HepG2 (cell line): ENCODE measurements around the gene HAUS1. TPM values are rescaled to one million over a fixed set of nuclear protein-coding genes. Genes with fewer than 3 reads are reported as not detected.

ENCODE experiments used
- AGO1 ChIP-seq: fragments of 200-400 bp; formaldehyde crosslinking; IDR thresholded peaks from 2 replicates; pipeline ENCODE4 v1.6.1; 2017; ENCODE audit warnings: mild to moderate bottlenecking, low read depth, low read length, moderate library complexity; ENCODE audit not compliant: poor library complexity, severe bottlenecking
- ARID3A ChIP-seq: IDR thresholded peaks from 2 replicates; pipeline ENCODE4 v1.6.1; 2012; ENCODE audit warnings: low read depth, low read length, improper control_type of control experiment
- ATF7 ChIP-seq, 2 experiments: fragments of 450-650 bp in 1 of 2; sonication (generic) in 1 of 2; formaldehyde crosslinking in 1 of 2; IDR thresholded peaks; 2 replicates each; pipeline versions ENCODE4 v1.4.0 to v1.6.1; 2016 to 2020; ENCODE audit warnings: antibody characterized with exemption in 1 of 2, mild to moderate bottlenecking in 1 of 2, missing genetic modification reagents in 1 of 2
- DBP ChIP-seq: sonication (generic); formaldehyde crosslinking; IDR thresholded peaks from 2 replicates; pipeline ENCODE4 v1.4.0; 2020; ENCODE audit warnings: missing genetic modification reagents; ENCODE audit errors: not compliant biosample characterization
- GATAD1 ChIP-seq: IDR thresholded peaks from 2 replicates; pipeline ENCODE4 v1.6.1; 2016; ENCODE audit warnings: missing genetic modification reagents, missing compliant biosample characterization
- HNF4G ChIP-seq, 2 experiments: sonication (generic) in 1 of 2; formaldehyde crosslinking in 1 of 2; IDR thresholded peaks; 2 replicates each; pipeline versions ENCODE4 v1.4.0 to v1.6.1; 2011 to 2020; ENCODE audit warnings: borderline replicate concordance in 2 of 2, low read depth in 2 of 2, mild to moderate bottlenecking in 2 of 2, low read length in 1 of 2, missing genetic modification reagents in 1 of 2, moderate library complexity in 1 of 2
- KDM2A ChIP-seq: sonication (generic); formaldehyde crosslinking; IDR thresholded peaks from 2 replicates; pipeline ENCODE4 v1.4.0; 2020; ENCODE audit warnings: low read depth, missing genetic modification reagents, borderline replicate concordance
- KLF11 ChIP-seq: IDR thresholded peaks from 2 replicates; pipeline ENCODE4 v1.6.1; 2016; ENCODE audit warnings: missing compliant biosample characterization
- MAF1 ChIP-seq: sonication (generic); formaldehyde crosslinking; IDR thresholded peaks from 2 replicates; pipeline ENCODE4 v1.5.0; 2020; ENCODE audit warnings: missing genetic modification reagents, borderline replicate concordance
- MYPOP ChIP-seq: sonication (generic); formaldehyde crosslinking; IDR thresholded peaks from 2 replicates; pipeline ENCODE4 v1.8.1; 2023; ENCODE audit warnings: mild to moderate bottlenecking, moderate library complexity, missing genetic modification reagents
- NFE2L1 ChIP-seq: sonication (generic); formaldehyde crosslinking; IDR thresholded peaks from 2 replicates; pipeline ENCODE4 v1.4.0; 2020; ENCODE audit warnings: missing genetic modification reagents, mild to moderate bottlenecking, borderline replicate concordance
- NR3C1 ChIP-seq: sonication (generic); formaldehyde crosslinking; IDR thresholded peaks from 2 replicates; pipeline ENCODE4 v1.4.0; 2020; ENCODE audit warnings: missing genetic modification reagents
- SKI ChIP-seq: fragments of 450-650 bp; IDR thresholded peaks from one replicate; pipeline ENCODE4 v1.6.1; 2018; ENCODE audit warnings: mild to moderate bottlenecking; ENCODE audit not compliant: partially characterized antibody
- SNAI1 ChIP-seq: sonication (generic); formaldehyde crosslinking; IDR thresholded peaks from 2 replicates; pipeline ENCODE4 v1.5.0; 2020; ENCODE audit warnings: mild to moderate bottlenecking, missing genetic modification reagents, borderline replicate concordance
- SNRNP70 ChIP-seq: fragments of 200-400 bp; formaldehyde crosslinking; IDR thresholded peaks from 2 replicates; pipeline ENCODE4 v1.6.1; 2017; ENCODE audit warnings: mild to moderate bottlenecking, low read depth, low read length, moderate library complexity
- SPEN ChIP-seq: sonication (generic); formaldehyde crosslinking; IDR thresholded peaks from 2 replicates; pipeline ENCODE4 v1.5.1; 2020; ENCODE audit warnings: low read depth, mild to moderate bottlenecking, missing genetic modification reagents
- WIZ ChIP-seq: sonication (generic); formaldehyde crosslinking; IDR thresholded peaks from 2 replicates; pipeline ENCODE4 v1.5.1; 2020; ENCODE audit warnings: mild to moderate bottlenecking, missing genetic modification reagents
- ZFP36L2 ChIP-seq: sonication (generic); formaldehyde crosslinking; IDR thresholded peaks from 2 replicates; pipeline ENCODE4 v1.4.0; 2020; ENCODE audit warnings: missing genetic modification reagents
- ZNF451 ChIP-seq: sonication (generic); formaldehyde crosslinking; IDR thresholded peaks from 2 replicates; pipeline ENCODE4 v1.5.0; 2020; ENCODE audit warnings: mild to moderate bottlenecking, missing genetic modification reagents
- ZNF841 ChIP-seq: sonication (generic); formaldehyde crosslinking; IDR thresholded peaks from 2 replicates; pipeline ENCODE4 v1.8.1; 2023; ENCODE audit warnings: missing genetic modification reagents, borderline replicate concordance
- polyA plus RNA-seq, 8 experiments: library from polyadenylated mRNA; depleted of rRNA in 3 of 8; stranded (reverse) in 7 of 8; unstranded in 1 of 8; fragments of >200 nt; fragmentation: Illumina TruSeq in 4 of 8; extraction: Trizol in 4 of 8; gene quantifications; 2 replicates each; pipeline versions ENCODE4 v1.2.1 to v1.2.3, GENCODE V29; 2011 to 2016; ENCODE audit warnings: low read depth in 4 of 8, missing spikeins in 1 of 8, mixed read lengths in 1 of 8; ENCODE audit not compliant: insufficient read depth in 1 of 8
- total RNA-seq, 5 experiments: library from RNA; depleted of rRNA; stranded (reverse); fragments of >200 nt; fragmentation: Illumina TruSeq; extraction: Trizol; gene quantifications; 2 replicates each; pipeline ENCODE4 v1.2.3, GENCODE V29; 2016; ENCODE audit warnings: low read depth in 1 of 5
- TF ChIP-seq, protein P1 (sequence below): sonication (generic); formaldehyde crosslinking; IDR thresholded peaks from 2 replicates; pipeline ENCODE4 v1.4.0; 2020; ENCODE audit warnings: missing genetic modification reagents, borderline replicate concordance

The HAUS1 gene
- total and polyA plus RNA-seq, 2 of the 13 experiments (the other 11 are each of a cell fraction or from before 2014, with no cell fraction given): 20.6 to 59.2 TPM

DNA sequence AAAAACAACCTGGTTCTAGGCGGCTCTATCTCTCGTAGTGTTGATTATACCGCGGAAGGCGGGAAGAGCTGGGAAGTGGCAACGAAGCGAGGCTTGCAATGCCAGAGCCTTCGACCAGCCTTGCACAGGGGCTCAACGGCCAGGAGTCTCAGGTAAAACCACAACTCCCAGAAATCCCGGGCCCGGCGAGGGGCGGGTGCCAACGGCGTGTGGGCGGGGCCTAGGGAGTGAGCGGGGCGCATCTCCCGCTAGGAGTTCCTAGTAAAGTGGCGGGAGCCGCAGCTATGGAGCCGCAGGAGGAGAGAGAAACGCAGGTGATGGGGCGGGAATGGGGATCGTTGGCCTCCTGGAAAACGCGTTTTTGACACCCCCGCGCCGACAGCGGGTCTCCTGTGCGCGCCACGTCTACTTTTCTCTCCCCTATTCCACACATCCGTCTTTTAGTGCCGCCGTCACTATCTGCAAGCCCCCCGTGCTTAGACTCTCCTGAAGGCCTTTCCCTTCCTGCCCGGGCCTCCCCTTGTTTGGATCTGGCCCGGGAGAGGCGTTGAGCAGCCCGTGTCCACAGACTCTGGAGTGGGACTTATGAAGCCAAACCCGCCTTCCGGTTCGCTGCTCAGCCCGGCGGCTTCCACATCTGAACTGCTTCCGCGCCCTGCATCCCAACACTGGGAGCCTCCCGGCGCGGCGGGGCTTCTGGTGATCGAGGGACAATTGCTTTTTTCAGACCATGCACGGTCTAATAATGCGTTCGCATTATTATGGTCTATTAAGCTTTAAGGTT is at the start of gene HAUS1 (continued):
- no peak; the same call in 1 of the 2 replicates for TF ChIP-seq KLF11 (CRISPR knock-in tag)
- TF ChIP-seq HNF4G (IDR thresholded peaks at IDR 0.05; ENCODE audit: borderline replicate concordance, low read depth, low read length): no peak; the same call in 1 of the 2 replicates
- no peak for TF ChIP-seq HNF4G (CRISPR knock-in tag; IDR thresholded peaks at IDR 0.05; ENCODE audit: borderline replicate concordance, low read depth)
- TF ChIP-seq KDM2A (CRISPR knock-in tag): no peak; the same call in 1 of the 2 replicates
- TF ChIP-seq SKI: no peak
- no peak for TF ChIP-seq SNRNP70
- TF ChIP-seq NR3C1 (CRISPR knock-in tag): no peak
- TF ChIP-seq ZFP36L2 (CRISPR knock-in tag): no peak
- TF ChIP-seq SPEN (CRISPR knock-in tag): no peak
- no peak for TF ChIP-seq MYPOP (CRISPR knock-in tag)
- TF ChIP-seq WIZ (CRISPR knock-in tag): no peak
- TF ChIP-seq DBP (CRISPR knock-in tag): no peak
- no peak for TF ChIP-seq ZNF841 (CRISPR knock-in tag)
- no peak for TF ChIP-seq ARID3A
- no peak for TF ChIP-seq GATAD1 (CRISPR knock-in tag)
- no peak for TF ChIP-seq SNAI1
- no peak for TF ChIP-seq MAF1
- TF ChIP-seq, protein P1, sequence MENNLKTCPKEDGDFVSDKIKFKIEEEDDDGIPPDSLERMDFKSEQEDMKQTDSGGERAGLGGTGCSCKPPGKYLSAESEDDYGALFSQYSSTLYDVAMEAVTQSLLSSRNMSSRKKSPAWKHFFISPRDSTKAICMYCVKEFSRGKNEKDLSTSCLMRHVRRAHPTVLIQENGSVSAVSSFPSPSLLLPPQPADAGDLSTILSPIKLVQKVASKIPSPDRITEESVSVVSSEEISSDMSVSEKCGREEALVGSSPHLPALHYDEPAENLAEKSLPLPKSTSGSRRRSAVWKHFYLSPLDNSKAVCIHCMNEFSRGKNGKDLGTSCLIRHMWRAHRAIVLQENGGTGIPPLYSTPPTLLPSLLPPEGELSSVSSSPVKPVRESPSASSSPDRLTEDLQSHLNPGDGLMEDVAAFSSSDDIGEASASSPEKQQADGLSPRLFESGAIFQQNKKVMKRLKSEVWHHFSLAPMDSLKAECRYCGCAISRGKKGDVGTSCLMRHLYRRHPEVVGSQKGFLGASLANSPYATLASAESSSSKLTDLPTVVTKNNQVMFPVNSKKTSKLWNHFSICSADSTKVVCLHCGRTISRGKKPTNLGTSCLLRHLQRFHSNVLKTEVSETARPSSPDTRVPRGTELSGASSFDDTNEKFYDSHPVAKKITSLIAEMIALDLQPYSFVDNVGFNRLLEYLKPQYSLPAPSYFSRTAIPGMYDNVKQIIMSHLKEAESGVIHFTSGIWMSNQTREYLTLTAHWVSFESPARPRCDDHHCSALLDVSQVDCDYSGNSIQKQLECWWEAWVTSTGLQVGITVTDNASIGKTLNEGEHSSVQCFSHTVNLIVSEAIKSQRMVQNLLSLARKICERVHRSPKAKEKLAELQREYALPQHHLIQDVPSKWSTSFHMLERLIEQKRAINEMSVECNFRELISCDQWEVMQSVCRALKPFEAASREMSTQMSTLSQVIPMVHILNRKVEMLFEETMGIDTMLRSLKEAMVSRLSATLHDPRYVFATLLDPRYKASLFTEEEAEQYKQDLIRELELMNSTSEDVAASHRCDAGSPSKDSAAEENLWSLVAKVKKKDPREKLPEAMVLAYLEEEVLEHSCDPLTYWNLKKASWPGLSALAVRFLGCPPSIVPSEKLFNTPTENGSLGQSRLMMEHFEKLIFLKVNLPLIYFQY: no peak
- TF ChIP-seq AGO1: no peak
- no peak for TF ChIP-seq ATF7 (IDR thresholded peaks at IDR 0.05)
- no peak for TF ChIP-seq ATF7 (CRISPR knock-in tag; IDR thresholded peaks at IDR 0.05)
- no peak for TF ChIP-seq NFE2L1 (CRISPR knock-in tag)
- peak; percentile 62; the same call in 1 of the 2 replicates for TF ChIP-seq ZNF451
